Measurements from ENCODE around the gene CCL15.

CCL15 gene

DNA sequence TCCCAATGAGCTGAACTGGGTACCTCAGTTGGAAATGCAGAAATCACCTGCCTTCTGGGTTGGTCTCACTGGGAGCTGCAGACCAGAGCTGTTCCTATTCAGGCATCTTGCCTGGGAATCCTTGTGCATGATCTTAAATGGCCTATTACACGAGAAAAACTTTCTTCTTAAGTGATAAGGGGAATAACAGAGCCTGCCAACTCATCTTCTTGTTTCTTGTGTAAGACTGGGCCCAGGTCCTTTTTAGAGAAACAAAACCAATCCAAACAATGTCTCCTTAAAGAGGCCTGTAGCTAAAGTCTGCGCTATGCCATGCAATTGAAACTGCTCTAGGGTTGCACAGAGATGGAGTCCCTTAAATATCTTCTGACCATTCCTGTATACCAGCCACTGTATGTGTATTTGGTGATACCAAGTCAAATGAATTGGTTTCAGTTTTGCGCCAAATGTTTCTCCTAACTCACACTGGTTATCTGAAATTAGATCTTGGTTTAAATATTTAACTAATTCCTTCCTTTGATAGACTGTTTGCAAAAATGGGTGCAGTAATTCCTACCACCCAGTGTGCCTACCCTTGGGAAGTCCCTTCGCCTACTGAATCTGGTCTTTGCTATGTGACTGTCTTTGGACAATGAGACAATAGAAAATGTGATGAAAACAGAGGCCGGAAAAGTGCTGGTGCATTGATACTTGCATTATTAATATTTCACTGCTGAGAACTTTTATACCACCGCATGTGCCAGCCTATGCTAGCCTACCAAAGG, 22.9 kb upstream of the CCL15 start:
- no peaks in the 10 kb centered on the region for H4K20me1 ChIP-seq (ENCODE audit: control insufficient read depth, insufficient read depth, low read depth, low read length)
- H3K4me1 ChIP-seq (ENCODE audit: control insufficient read depth, low read length): no peaks in the 10 kb centered on the region
- H3K27me3 ChIP-seq (ENCODE audit: control insufficient read depth, low read length): peaks cover 6% of the 10 kb centered on the region
- no peak overlapping the region for H3K4me2 ChIP-seq (ENCODE audit: low read length)
- TF ChIP-seq EZH2phosphoT487 (IDR thresholded peaks at IDR 0.05; ENCODE audit: borderline replicate concordance, low read length) (no peak), CTCF (IDR thresholded peaks at IDR 0.05; ENCODE audit: low read depth, low read length, poor library complexity, severe bottlenecking) (no peak)
- no peaks in the 10 kb centered on the region for H3K79me2 ChIP-seq (ENCODE audit: control insufficient read depth, low read length)
- no peak overlapping the region for H3K27ac ChIP-seq (ENCODE audit: low read depth, low read length)
- no peaks in the 10 kb centered on the region for H3F3A ChIP-seq (ENCODE audit: control insufficient read depth, insufficient read depth)
- no peaks in the 10 kb centered on the region for H3K36me3 ChIP-seq (ENCODE audit: control insufficient read depth, low read length)
- H3K4me3 ChIP-seq (ENCODE audit: low read length): no peak overlapping the region
- H3K9me3 ChIP-seq (ENCODE audit: control insufficient read depth, insufficient read depth, low read length): no peaks in the 10 kb centered on the region
- H3K9me2 ChIP-seq (replicated peaks; ENCODE audit: control insufficient read depth, low read length): no peaks in the 10 kb centered on the region

DNA sequence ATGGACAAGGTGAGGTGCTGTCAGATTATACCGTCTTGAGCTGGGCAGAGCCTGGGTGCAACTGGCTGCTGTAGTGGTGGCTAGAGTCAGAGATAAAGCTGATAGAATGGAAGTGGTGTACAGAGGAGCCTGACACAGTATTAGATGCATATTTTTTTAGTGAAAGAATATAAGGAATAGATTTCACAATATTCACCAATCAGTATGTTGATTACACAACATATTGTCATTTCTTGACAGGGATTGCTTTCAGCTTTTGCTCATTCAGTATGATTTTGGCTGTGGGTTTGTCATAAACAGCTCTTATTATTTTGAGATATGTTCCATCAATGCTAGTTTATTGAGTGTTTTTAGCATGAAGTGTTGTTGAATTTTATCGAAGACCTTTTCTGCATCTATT, 18.1 kb upstream of the CCL15 start:
- H4K20me1 ChIP-seq (ENCODE audit: control insufficient read depth, insufficient read depth, low read depth, low read length): no peaks in the 10 kb centered on the region
- H3K9me3 ChIP-seq (ENCODE audit: control insufficient read depth, insufficient read depth, low read length): no peaks in the 10 kb centered on the region
- TF ChIP-seq CTCF (IDR thresholded peaks at IDR 0.05; ENCODE audit: low read depth, low read length, poor library complexity, severe bottlenecking) (no peak), EZH2phosphoT487 (IDR thresholded peaks at IDR 0.05; ENCODE audit: borderline replicate concordance, low read length) (no peak)
- H3K4me1 ChIP-seq (ENCODE audit: control insufficient read depth, low read length): no peaks in the 10 kb centered on the region
- no peaks in the 10 kb centered on the region for H3K36me3 ChIP-seq (ENCODE audit: control insufficient read depth, low read length)
- H3K79me2 ChIP-seq (ENCODE audit: control insufficient read depth, low read length): no peaks in the 10 kb centered on the region
- H3K9me2 ChIP-seq (replicated peaks; ENCODE audit: control insufficient read depth, low read length): no peaks in the 10 kb centered on the region
- peaks cover 7% of the 10 kb centered on the region; the same call in 1 of the 2 replicates for H3K27me3 ChIP-seq (ENCODE audit: control insufficient read depth, low read length)
- no peak overlapping the region for H3K27ac ChIP-seq (ENCODE audit: low read depth, low read length)
- H3K4me2 ChIP-seq (ENCODE audit: low read length): no peak overlapping the region
- no peak overlapping the region for H3K4me3 ChIP-seq (ENCODE audit: low read length)
- no peaks in the 10 kb centered on the region for H3F3A ChIP-seq (ENCODE audit: control insufficient read depth, insufficient read depth)

GRCh38 chr17:36017799-36018198, 16.4 kb upstream of the CCL15 start, which contains the start of gene CCL23:
Gene CCL23 (minus strand): TSS chr17:36017972. CDS start chr17:36017897, 75 bp downstream.
- no peaks in the 10 kb centered on the region for H3K79me2 ChIP-seq (ENCODE audit: control insufficient read depth, low read length)
- no peak within 1 kb of the TSS for H3K4me2 ChIP-seq (ENCODE audit: low read length)
- no peaks in the 10 kb centered on the region for H3K36me3 ChIP-seq (ENCODE audit: control insufficient read depth, low read length)
- H4K20me1 ChIP-seq (ENCODE audit: control insufficient read depth, insufficient read depth, low read depth, low read length): no peaks in the 10 kb centered on the region
- no peaks in the 10 kb centered on the region for H3K4me1 ChIP-seq (ENCODE audit: control insufficient read depth, low read length)
- no peaks in the 10 kb centered on the region for H3K9me3 ChIP-seq (ENCODE audit: control insufficient read depth, insufficient read depth, low read length)
- H3K4me3 ChIP-seq (ENCODE audit: low read length): no peak within 1 kb of the TSS
- TF ChIP-seq CTCF (IDR thresholded peaks at IDR 0.05; ENCODE audit: low read depth, low read length, poor library complexity, severe bottlenecking) (no peak), EZH2phosphoT487 (IDR thresholded peaks at IDR 0.05; ENCODE audit: borderline replicate concordance, low read length) (no peak)
- no peak within 1 kb of the TSS for H3K27ac ChIP-seq (ENCODE audit: low read depth, low read length)
- H3K9me2 ChIP-seq (replicated peaks; ENCODE audit: control insufficient read depth, low read length): no peaks in the 10 kb centered on the region
- peaks cover 7% of the 10 kb centered on the region; the same call in 1 of the 2 replicates for H3K27me3 ChIP-seq (ENCODE audit: control insufficient read depth, low read length)
- no peaks in the 10 kb centered on the region for H3F3A ChIP-seq (ENCODE audit: control insufficient read depth, insufficient read depth)

All from DOHH2 (cell line).